Tibial nerve (tissue), 3 donors: ENCODE measurements around the gene PSAPL1.

ENCODE experiments used
- POLR2A ChIP-seq, 2 donors: fragments of 450-650 bp; IDR thresholded peaks; one replicate each; pipeline ENCODE4 v1.6.1; 2017; ENCODE audit warnings: antibody characterized with exemption in 2 of 2, mild to moderate bottlenecking in 2 of 2, moderate library complexity in 2 of 2
- TF ChIP-seq, protein P1 (sequence below), 5 experiments: fragments of 200-600 bp in 3 of 5; fragments of 450-650 bp in 2 of 5; sonication (generic) in 3 of 5; IDR thresholded peaks; one replicate each; pipeline ENCODE4 v1.5.1; 2016 to 2019; ENCODE audit warnings: antibody characterized with exemption in 5 of 5, mild to moderate bottlenecking in 3 of 5, moderate library complexity in 2 of 5

DNA sequence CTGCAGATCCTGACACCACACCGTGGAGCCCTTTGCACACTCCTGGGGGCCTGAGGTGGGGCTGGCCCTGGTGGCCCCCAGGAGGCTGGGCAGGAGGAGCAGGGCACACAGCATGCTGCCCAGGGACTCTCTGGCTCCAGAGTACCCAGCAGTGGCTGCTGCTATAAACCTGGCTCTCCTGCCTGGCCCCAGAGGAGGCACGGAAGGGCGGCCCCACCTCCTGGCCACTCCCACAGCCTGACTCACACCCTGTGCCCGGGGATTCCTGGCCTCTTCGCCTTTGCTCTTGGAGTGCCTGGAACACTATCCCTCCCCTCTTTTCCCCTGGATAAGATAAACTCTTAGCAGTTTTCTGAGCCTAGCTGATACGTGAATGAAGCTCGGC, at the start of gene PSAPL1:
- TF ChIP-seq, protein P1, sequence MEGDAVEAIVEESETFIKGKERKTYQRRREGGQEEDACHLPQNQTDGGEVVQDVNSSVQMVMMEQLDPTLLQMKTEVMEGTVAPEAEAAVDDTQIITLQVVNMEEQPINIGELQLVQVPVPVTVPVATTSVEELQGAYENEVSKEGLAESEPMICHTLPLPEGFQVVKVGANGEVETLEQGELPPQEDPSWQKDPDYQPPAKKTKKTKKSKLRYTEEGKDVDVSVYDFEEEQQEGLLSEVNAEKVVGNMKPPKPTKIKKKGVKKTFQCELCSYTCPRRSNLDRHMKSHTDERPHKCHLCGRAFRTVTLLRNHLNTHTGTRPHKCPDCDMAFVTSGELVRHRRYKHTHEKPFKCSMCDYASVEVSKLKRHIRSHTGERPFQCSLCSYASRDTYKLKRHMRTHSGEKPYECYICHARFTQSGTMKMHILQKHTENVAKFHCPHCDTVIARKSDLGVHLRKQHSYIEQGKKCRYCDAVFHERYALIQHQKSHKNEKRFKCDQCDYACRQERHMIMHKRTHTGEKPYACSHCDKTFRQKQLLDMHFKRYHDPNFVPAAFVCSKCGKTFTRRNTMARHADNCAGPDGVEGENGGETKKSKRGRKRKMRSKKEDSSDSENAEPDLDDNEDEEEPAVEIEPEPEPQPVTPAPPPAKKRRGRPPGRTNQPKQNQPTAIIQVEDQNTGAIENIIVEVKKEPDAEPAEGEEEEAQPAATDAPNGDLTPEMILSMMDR (IDR thresholded peaks at IDR 0.05): no peak
- TF ChIP-seq POLR2A (IDR thresholded peaks at IDR 0.05): no peak
